Measurements from ENCODE around the gene OR6C68.
"Not testable (repeated sequence)": the region's sequence is repeated elsewhere in the genome, so short reads cannot be mapped to it uniquely, and the experiment has no call there.

The OR6C68 gene

DNA sequence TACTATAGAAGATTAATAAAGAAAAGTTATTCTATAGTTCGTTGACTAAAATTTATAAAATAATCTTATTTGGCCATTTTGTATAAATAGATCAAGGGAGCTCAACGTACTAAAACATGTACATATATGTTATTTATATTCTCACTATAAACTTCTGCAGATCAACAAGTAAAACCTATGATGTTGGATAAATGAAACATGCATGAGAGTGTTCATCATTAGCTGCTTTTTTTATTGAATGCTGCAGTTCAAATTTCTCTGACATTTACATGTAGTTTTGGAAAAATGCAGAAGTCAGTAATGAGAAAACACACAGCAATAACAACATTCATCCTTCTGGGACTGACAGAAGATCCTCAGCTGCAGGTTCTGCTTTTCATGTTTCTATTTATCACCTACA lies at the start of gene OR6C68:
TSS of gene OR6C68 (plus strand) at position 301 of the 400 bp plus-strand sequence. CDS start at position 301, 0 bp downstream.
- no peak for DNase-seq (ENCODE audit: low read depth in 2 of 2)

DNA sequence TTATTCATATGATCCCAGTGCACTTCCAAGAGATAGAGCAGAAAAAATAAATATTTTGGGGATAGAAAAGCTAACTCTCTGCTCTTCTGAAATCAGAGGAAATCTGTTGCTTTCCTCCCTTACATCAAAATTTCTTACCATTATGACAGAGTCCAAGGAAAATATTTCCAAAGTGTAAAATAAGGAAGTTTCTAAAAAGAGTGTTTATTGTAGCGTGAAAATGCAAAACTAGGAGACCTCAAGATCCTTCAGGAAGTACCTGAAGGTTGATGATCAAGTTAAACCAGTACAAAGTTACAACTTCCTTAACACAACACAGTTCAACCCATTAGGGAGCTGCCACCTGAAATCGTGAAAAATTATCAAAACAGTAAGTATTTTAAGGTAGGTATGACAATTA lies 48.4 kb upstream of the OR6C68 start, which contains the start of gene OR6C2:
TSS of gene OR6C2 (plus strand) at position 301 of the 400 bp plus-strand sequence. CDS start 8,138 bp downstream, outside the sequence.
- no peak for DNase-seq (ENCODE audit: low read depth in 2 of 2)

DNA sequence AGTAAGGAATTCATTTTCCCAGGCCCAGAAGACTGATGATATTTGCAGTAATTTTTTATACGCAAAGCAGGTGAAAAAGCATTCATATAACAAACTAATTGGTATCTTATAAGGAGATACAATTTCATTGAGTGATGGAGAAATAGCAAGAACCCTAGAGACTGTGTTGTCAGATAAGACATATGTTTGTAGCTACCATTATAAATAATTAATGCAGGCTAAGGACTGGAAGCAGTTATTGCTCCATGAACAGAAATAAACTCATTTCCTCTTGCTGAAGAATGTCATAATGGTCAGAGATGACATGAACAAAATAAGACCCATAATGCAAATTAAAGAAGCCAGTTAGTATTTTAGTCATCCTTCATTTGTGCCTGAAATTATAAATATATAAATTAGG lies 46.8 kb upstream of the OR6C68 start:
- DNase-seq (ENCODE audit: low read depth in 2 of 2): no peak

DNA sequence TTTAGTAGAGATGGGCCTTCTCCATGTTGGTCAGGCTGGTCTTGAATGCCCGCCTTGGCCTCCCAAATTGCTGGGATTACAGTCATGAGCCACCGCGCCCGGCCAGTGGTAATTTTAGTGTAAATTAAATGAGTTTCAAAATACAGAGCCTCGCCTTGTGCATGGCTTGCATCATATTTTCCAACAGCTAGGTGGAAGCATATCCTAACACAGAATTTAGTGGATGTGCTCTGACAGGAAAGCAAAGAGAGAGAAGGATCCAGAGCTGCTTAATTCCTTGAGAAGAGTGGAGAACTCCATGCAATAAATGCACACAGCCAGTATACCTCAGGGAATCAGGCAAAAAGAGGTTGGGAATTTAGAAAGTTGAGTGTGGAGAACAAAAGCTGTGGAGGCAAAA lies 45.9 kb upstream of the OR6C68 start:
- no peak for DNase-seq (ENCODE audit: low read depth in 2 of 2)

DNA sequence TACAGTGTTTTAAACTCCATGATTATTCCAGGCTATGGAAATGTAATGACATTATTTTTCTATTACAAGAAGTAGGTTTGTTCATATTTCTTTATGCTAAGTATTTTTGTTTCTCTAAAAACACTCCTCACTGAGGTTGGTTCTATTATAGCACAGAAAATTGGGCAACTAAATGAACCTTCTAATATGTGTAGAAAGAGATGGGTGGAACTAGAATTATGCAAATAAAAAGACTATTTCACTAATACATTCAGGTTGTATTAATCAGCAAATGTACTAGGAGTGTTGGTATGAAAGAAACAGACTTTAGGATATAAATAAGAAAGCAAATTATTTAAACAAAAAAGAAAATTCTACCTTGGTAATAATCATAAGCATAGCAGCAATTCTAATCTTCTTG lies 43.4 kb upstream of the OR6C68 start:
- no peak for DNase-seq (ENCODE audit: low read depth in 2 of 2)

DNA sequence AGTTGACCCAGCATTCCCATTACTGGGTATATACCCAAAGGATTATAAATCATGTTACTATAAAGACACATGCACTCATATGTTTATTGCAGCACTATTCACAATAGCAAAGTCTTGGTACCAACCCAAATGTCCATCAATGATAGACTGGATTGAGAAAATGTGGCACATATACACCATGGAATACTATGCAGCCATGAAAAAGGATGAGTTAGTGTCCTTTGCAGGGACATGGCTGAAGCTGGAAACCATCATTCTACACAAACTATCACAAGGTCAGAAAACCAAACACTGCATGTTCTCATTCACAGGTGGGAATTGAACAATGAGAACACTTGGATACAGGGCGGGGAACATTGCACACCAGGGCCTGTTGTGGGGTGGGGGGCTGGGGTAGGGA lies 27.3 kb upstream of the OR6C68 start:
- not testable (repeated sequence) for DNase-seq (ENCODE audit: low read depth in 2 of 2)

DNA sequence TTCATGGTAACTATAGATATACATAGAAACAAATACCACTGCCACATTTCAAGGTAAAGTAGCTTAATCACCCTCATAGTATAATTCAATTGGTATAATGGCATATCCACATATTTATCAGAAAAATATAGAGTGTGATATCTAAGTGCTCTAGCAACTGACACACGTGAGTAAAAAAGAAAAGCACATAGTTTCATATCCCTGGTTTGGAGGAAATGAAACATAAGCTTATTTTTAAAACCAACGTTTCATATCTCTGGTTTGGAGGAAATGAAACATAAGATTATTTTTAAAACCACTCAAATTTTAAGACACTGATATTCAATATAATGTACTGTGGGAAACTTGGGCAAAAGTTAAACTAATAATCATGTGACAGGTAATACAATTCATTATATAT lies 24.3 kb upstream of the OR6C68 start:
- no peak for DNase-seq (ENCODE audit: low read depth in 2 of 2)

DNA sequence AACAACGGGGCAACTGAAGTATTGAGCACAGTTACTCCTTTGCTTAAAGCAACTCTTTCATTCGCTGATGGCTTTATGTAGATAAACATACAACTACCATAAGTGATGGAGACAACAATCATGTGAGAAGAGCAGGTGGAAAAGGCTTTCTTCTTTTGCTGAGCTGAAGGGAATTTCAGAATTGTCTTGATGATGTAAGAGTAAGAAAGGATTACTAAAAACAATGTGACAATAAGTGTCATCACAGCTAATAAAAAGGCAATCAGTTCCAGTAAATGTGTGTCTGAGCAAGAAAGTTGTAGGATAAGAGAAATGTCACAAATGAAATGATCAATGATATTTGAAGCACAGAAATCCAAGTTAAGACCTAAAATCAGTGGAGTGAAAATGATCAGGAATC lies 22.9 kb upstream of the OR6C68 start:
- no peak for DNase-seq (ENCODE audit: low read depth in 2 of 2)

DNA sequence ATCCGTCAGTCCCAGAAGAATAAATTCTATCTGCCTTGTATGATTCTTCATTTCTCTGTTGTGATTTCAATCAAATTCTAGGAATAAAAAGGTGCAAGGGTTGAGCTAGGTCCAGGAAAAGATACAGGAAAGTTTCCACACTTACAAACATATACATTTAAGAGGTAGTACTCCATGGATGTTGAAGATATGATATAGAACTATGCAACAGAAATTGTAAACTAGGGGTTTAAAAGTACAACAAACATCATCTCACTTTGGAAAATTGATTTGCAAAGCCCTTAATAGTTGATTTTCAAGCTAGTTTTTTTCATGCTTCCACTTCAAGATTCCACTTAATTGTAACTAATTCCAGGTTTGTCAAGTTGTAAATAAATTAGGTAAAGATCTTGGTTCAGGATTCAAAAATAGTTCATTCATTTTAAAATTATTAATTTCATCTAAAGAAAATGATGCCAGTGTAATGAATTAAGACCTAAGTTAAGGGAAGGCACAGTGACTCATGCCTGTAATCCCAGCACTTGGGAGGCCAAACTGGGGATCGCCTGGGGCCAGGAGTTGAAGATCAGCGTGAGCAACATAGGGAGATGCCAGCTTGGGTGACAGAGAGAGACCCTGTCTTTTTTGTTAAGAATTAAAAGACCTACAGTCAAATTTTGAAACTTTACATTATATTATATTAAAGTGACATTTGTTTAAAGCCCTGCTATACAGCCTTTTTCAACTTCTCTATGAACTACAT lies 21.9 kb upstream of the OR6C68 start, which contains the start of gene OR6C70:
TSS of gene OR6C70 (minus strand) at position 51 of the 742 bp plus-strand sequence. CDS start at position 51, 0 bp downstream.
- no peak for DNase-seq (ENCODE audit: low read depth in 2 of 2)

DNA sequence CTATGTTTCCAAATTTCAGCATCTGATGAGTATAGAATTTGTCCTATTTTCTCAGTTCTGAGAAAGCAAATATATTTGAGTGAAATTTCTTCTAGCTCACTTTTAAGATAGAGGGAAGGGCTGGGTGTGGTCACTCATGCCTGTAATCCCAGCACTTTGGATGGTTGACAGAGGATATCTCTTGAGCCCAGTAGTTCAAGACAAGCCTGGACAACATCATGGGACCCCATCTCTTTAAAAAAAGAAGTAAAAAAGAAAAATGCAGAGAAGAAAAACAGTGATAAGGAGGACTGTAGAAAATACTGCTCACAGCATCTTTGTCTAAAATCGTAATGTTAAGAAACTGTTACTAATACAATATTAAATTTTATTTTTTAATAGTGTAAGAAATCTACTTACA lies 19.9 kb upstream of the OR6C68 start:
- no peak for DNase-seq (ENCODE audit: low read depth in 2 of 2)

DNA sequence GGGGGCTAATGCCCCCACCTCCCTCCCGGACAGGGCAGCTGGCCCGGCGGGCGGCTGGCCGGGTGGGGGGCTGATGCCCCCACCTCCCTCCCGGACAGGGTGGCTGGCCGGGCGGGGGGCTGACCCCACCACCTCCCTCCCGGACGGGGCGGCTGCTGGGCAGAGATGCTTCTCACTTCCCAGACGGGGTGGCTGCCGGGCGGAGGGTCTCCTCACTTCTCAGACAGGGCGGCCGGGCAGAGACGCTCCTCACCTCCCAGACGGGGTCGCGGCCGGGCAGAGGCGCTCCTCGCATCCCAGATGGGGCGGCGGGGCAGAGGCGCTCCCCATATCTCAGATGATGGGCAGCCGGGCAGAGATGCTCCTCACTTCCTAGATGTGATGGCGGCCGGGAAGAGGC lies 13.0 kb upstream of the OR6C68 start:
- not testable (repeated sequence) for DNase-seq (ENCODE audit: low read depth in 2 of 2)

DNA sequence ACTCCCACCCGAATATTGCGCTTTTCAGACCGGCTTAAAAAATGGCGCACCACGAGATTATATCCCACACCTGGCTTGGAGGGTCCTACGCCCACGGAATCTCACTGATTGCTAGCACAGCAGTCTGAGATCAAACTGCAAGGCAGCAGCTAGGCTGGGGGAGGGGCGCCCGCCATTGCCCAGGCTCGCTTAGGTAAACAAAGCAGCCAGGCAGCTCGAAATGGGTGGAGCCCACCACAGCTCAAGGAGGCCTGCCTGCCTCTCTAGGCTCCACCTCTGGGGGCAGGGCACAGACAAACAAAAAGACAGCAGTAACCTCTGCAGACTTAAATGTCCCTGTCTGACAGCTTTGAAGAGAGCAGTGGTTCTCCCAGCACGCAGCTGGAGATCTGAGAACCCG lies 7.9 kb upstream of the OR6C68 start:
- not testable (repeated sequence) for DNase-seq (ENCODE audit: low read depth in 2 of 2)

DNA sequence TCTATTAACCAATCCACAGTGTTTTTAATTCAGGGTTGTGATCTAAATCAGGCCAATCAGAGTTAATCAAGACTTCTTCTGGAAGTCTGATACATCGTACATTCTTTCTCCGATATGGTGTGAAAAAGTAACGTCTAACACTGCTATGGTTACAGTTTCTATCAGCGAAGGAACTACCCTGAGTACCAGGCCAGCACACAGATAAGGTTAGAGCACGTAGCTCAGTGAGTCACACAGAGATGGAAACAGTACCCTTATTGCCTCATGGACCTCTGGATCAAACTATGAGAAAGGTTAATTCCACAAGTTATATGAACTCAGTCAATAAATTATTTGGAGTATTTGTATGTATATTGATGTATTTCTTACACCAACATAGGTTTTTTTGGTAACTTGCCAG lies 3.3 kb downstream of the OR6C68 start:
- DNase-seq (ENCODE audit: low read depth in 2 of 2): no peak

DNA sequence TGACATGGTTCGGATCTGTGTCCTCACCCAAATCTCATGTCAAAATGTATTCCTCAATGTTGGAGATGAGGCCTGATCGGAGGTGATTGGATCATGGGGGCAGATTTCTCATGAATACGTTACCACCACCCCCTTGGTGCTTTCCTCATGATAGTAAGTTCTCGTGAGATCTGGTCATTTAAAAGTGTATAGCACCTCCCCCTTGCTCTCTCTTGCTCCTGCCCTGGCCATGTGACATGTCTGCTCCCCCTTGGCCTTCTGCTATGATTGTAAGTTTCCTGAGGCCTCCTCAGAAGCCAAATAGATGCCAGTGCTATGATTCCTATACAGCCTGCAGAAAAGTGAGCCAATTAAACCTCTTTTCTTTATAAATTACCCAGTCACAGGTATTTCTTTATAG lies 7.1 kb downstream of the OR6C68 start:
- no peak for DNase-seq (ENCODE audit: low read depth in 2 of 2)

DNA sequence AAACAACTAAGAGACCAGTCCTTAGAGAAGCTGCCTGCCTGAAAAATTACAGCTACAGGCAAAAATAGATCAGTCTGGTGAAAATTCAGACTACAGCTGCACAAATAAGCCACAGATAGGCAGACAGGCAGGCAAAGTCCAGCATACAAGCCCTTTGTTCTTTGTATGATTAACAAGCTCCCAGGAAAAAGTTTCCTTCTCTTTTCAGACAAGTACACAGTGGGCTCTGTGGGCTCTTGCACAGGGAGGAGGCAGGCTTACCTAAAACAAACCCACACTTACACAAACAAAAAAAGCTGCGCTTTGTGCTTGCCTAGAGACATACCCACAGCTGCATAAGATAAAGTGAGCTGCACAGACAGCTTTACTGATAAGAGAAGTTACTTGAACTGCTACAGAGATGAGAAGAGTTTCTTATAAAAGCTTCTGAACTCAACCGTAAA lies 7.7 kb downstream of the OR6C68 start:
- no peak for DNase-seq (ENCODE audit: low read depth in 2 of 2)

DNA sequence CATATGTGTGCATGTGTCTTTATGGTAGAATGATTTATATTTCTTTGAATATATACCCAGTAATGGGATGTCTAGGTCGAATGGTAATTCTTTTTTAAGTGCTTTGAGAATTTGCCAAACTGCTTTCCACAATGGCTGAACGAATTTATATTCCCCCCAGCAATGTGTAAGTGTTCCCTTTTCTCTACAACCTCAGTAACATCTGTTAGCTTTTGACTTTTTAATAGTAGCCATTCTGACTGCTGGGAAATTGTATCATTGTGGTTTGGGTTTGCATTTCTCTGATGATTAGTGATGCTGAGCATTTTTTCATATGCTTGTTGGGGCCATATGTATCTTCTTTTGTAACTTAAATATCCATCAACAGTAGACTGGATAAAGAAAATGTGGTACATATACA lies 9.4 kb downstream of the OR6C68 start:
- DNase-seq (ENCODE audit: low read depth in 2 of 2): no peak

DNA sequence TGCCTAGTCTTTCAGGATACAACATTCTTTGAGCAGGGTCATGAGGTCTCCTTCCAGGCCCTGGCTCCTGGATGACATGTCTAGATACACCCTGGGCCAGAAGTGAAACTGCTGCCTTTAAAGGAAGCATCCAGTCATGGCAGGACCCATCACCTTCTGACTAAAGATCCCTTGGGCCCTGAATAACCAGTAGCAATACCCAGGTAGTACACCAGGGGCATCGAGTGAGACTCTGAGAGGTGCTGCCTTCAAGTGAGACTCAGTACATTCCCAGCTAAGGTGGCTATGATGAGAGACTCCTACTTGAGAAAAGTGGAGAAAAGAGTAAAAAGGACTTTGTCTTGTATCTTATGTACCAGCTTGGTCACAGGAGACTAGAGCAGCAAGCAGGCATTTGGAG lies 23.5 kb downstream of the OR6C68 start:
- DNase-seq (ENCODE audit: low read depth in 2 of 2): no peak

DNA sequence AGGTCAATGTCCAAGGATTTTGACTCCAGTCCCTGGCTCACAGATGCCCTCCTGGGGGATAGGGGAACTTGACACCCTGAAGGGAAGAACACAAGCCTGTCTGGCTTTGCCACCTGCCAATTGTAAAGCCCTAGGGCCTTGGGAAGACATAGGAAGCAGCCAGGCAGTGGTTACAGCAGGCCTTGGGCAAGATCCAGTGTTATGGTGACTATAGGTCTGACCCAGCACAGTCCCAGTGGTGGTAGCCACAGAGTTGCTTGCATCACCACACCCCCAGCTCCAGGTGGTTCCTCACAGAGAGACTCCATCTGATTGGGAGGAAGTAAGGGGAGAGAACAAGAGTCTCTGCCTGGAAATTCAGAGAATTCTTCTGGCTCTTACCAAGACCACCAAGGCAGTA lies 24.2 kb downstream of the OR6C68 start:
- no peak for DNase-seq (ENCODE audit: low read depth in 2 of 2)
